Thymus (tissue), 11 donors: ENCODE measurements around the gene EMB. TPM values are rescaled to one million over a fixed set of nuclear protein-coding genes. Genes with fewer than 3 reads are reported as not detected.
"Not testable (repeated sequence)": the region's sequence is repeated elsewhere in the genome, so short reads cannot be mapped to it uniquely, and the experiment has no call there.

Experiments
- DNase-seq, 9 donors: peaks; one replicate each; pipeline ENCODE4 v3.0.0-alpha.2; 2013; ENCODE audit warnings: low spot score in 9 of 9, low read depth in 6 of 9, missing footprints in 1 of 9
- H3K27ac ChIP-seq, 2 donors: one replicate each; pipeline ENCODE4 v1.5.1; 2013; ENCODE audit warnings: control low read depth in 1 of 2, low read depth in 1 of 2, low read length in 1 of 2, mild to moderate bottlenecking in 1 of 2, moderate library complexity in 1 of 2
- H3K27me3 ChIP-seq, 2 donors: one replicate each; pipeline ENCODE4 v1.5.1; 2013; ENCODE audit warnings: low read length in 1 of 2; ENCODE audit not compliant: control insufficient read depth in 2 of 2, insufficient read depth in 1 of 2
- H3K36me3 ChIP-seq, 2 donors: one replicate each; pipeline ENCODE4 v1.5.1; 2013; ENCODE audit warnings: low read length in 1 of 2, mild to moderate bottlenecking in 1 of 2, moderate library complexity in 1 of 2; ENCODE audit not compliant: control insufficient read depth in 2 of 2, insufficient read depth in 2 of 2
- H3K4me1 ChIP-seq, 2 donors: one replicate each; pipeline ENCODE4 v1.5.1; 2013; ENCODE audit warnings: low read length in 2 of 2; ENCODE audit not compliant: control insufficient read depth in 2 of 2, insufficient read depth in 2 of 2
- H3K4me3 ChIP-seq, 2 donors: one replicate each; pipeline ENCODE4 v1.5.1; 2013; ENCODE audit warnings: low read length in 2 of 2, control low read depth in 1 of 2, mild to moderate bottlenecking in 1 of 2
- H3K9me3 ChIP-seq, 2 donors: one replicate each; pipeline ENCODE4 v1.5.1; 2013; ENCODE audit warnings: low read length in 1 of 2, mild to moderate bottlenecking in 1 of 2; ENCODE audit not compliant: control insufficient read depth in 2 of 2, insufficient read depth in 1 of 2
- WGBS: extraction: QIAGEN DNeasy Blood & Tissue Kit; methylation state at CpG from one replicate; pipeline ENCODE4 v1.1.7; 2013; 5-methylcytosine and 5-hydroxymethylcytosine counted together
- polyA plus RNA-seq: library from polyadenylated mRNA; stranded (reverse); fragments of 200-250 nt; gene quantifications from one replicate; pipeline ENCODE4 v1.2.3, GENCODE V29; 2013
- total RNA-seq: library from RNA; stranded (reverse); fragments of 120-200 nt; gene quantifications from one replicate; pipeline ENCODE4 v1.2.4, GENCODE V29; 2013
- donor health status: healthy.

Gene EMB
- total and polyA plus RNA-seq, 2 donors = 45.0 to 95.2 TPM

- no peak for DNase-seq
- Histone ChIP-seq H3K9me3 (no peaks in the 10 kb centered on the region), H3K27me3 (no peaks in the 10 kb centered on the region), H3K36me3 (no peaks in the 10 kb centered on the region), H3K4me3 (no peak overlapping the region), H3K27ac (no peak overlapping the region), H3K4me1 (peaks cover 0 to 9% of the 10 kb centered on the region in 2 donors)
- WGBS = 91% methylated on average over 3 of the region's 3 CpGs
These were observed 5.9 kb downstream of the EMB start for GRCh38 chr5:50435168-50435567.

DNA sequence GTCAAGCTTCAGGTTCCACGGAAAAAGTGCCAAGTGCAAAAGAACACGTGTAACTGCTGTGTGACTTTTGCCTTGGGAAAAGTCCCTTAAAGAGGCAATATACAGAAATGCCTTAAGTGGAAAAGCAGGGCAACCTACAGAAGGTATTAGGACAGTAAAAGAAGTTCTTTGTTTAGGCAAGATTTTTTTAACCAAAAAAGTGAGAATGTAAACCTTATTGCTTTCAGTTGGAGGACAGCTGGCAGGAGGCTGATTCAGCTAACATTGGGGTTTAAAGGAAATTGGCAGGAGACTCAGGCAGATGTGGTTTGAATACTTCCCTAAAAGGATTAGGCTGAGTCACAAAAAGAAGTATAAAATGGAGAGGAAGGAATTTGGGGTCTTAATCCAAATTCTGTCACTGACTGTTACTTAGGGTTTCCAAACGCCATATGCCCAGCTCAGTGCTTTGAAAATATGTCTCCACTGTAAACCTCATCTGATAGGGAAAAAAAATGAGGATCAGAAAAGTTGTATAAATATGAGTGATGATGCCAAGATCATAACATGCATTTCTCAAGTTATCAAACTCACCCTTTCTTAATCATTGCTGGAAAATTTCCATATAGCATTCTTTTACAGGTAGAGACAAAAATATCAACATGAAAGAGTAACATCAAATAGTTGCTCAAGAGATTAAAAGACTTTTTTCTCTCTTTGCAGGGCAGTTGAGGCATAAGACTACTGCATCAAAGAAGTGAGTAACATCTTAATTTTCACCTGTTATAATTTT lies 9.8 kb downstream of the EMB start:
- DNase-seq, H3K4me3 ChIP-seq, H3K9me3 ChIP-seq, H3K4me1 ChIP-seq, H3K27ac ChIP-seq, H3K27me3 ChIP-seq: not testable (repeated sequence)
- H3K36me3 ChIP-seq = peaks cover 0 to 11% of the 10 kb centered on the region in 2 donors
- 14% methylated on average over 3 of the region's 3 CpGs for WGBS

GRCh38 chr5:50423100-50423799 lies 17.8 kb downstream of the EMB start:
- not testable (repeated sequence) for DNase-seq, H3K27me3 ChIP-seq, H3K9me3 ChIP-seq, H3K27ac ChIP-seq, H3K4me3 ChIP-seq, H3K4me1 ChIP-seq
- H3K36me3 ChIP-seq = peaks cover 0 to 11% of the 10 kb centered on the region in 2 donors
- 82% methylated on average over 3 of the region's 3 CpGs for WGBS

DNA sequence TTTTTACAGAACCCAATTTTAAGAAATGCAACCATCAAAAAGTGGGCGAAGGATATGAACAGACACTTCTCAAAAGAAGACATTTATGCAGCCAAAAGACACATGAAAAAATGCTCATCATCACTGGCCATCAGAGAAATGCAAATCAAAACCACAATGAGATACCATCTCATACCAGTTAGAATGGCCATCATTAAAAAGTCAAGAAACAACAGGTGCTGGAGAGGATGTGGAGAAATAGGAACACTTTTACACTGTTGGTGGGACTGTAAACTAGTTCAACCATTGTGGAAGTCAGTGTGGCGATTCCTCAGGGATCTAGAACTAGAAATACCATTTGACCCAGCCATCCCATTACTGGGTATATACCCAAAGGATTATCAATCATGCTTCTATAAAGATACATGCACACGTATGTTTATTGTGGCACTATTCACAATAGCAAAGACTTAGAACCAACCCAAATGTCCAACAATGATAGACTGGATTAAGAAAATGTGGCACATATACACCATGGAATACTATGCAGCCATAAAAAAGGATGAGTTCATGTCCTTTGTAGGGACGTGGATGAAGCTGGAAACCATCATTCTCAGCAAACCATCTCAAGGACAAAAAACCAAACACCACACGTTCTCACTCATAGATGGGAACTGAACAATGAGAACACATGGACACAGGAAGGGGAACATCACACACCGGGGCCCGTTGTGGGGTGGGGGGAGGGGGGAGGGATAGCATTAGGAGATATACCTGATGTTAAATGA lies 19.7 kb downstream of the EMB start:
- H3K9me3 ChIP-seq, H3K4me3 ChIP-seq, H3K27ac ChIP-seq, H3K36me3 ChIP-seq, H3K4me1 ChIP-seq, DNase-seq, H3K27me3 ChIP-seq: not testable (repeated sequence)
- 86% methylated on average over 6 of the region's 7 CpGs for WGBS

DNA sequence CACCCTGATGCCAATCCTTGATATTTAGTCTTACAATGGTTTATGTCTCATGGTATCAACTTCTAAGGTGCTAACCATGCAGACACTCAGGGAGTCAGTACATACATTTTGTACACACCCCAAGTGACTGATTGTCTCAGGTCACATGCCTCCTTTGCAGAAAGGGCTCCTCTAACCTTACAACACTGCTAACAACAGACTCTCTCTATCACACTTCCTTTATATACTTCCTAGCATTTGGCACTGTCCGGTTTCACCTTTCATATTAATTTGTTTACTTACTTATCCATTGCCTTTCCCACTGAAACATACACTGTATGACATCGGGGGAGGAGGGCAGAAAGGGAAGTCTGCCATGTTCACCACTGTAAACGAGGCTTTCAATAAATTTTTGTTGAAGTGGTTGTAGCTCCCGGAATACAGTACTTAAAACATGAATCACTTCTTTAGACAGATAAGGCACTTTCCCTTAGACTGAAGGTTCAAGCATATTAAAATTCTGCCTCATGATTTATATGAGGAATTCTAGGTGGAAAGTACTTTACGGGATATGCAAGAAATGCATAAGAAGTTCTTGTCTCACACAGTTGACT lies 20.6 kb downstream of the EMB start:
- no peak overlapping the region for H3K4me3 ChIP-seq
- no peak overlapping the region for H3K27ac ChIP-seq
- no peak for DNase-seq
- peaks cover 3 to 6% of the 10 kb centered on the region in 2 donors for H3K4me1 ChIP-seq
- 83% methylated on average over 5 of the region's 5 CpGs for WGBS
- H3K36me3 ChIP-seq = no peaks in the 10 kb centered on the region
- H3K9me3 ChIP-seq = no peaks in the 10 kb centered on the region
- no peaks in the 10 kb centered on the region for H3K27me3 ChIP-seq

- H3K4me3 ChIP-seq, H3K4me1 ChIP-seq, H3K27ac ChIP-seq, H3K36me3 ChIP-seq, DNase-seq, H3K27me3 ChIP-seq, H3K9me3 ChIP-seq: not testable (repeated sequence)
- 98% methylated on average over 6 of the region's 6 CpGs for WGBS
These were observed 21.4 kb downstream of the EMB start for GRCh38 chr5:50419656-50420055.

DNA sequence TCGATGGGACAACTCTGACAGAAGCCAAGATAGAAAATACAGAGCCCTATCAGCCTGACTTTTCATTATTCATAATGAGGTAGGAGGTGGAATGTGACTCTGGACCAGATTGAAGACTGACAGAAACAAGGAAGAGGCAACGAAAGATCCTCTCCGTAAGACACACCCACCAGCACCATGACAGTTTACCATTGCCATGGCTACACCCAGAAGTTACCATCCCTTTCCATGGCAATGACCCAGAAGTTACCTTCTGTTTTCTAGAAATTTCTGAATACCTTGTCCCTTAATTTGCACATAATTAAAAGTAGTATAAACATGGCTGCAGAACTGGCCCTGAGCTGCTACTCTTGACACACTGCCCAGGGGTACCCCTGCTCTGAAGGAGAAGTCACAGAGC lies 24.5 kb downstream of the EMB start:
- H3K4me3 ChIP-seq, H3K4me1 ChIP-seq, DNase-seq, H3K9me3 ChIP-seq, H3K27me3 ChIP-seq, H3K36me3 ChIP-seq: not testable (repeated sequence)
- 94% methylated on average over 3 of the region's 3 CpGs for WGBS
- peak overlapping the region in 1 of 2 donors; percentile 26 for H3K27ac ChIP-seq

GRCh38 chr5:50415912-50416311 lies 25.2 kb downstream of the EMB start:
- Histone ChIP-seq H3K4me1 (peaks cover 3 to 9% of the 10 kb centered on the region in 2 donors), H3K27ac (peak overlapping the region; percentile 28 to 31), H3K27me3 (no peaks in the 10 kb centered on the region), H3K4me3 (no peak overlapping the region), H3K36me3 (no peaks in the 10 kb centered on the region), H3K9me3 (no peaks in the 10 kb centered on the region)
- 19% methylated on average over 4 of the region's 4 CpGs for WGBS
- peak in 8 of 9 donors; percentile 23 to 84 (median 57) for DNase-seq

- H3K9me3 ChIP-seq, H3K4me3 ChIP-seq, H3K36me3 ChIP-seq, H3K4me1 ChIP-seq, H3K27me3 ChIP-seq, DNase-seq, H3K27ac ChIP-seq: not testable (repeated sequence)
These were observed 30.2 kb downstream of the EMB start for GRCh38 chr5:50410932-50411331.
